ENCODE results near the gene KLHL29. TPM values are rescaled to one million over a fixed set of nuclear protein-coding genes. Genes with fewer than 3 reads are reported as not detected.

KLHL29 gene
- polyA plus RNA-seq, 3 donors, result 0.03 TPM; not detected in 2

GRCh38 chr2:23484275-23484674, 99.3 kb downstream of the KLHL29 start:
- H3K27me3 ChIP-seq (ENCODE audit: control insufficient read depth in 2 of 2, insufficient read depth in 2 of 2, low read length in 2 of 2), result peaks cover 0 to 5% of the 10 kb centered on the region in 2 donors
- H3K9ac ChIP-seq (ENCODE audit: insufficient read depth, low read length, poor library complexity, severe bottlenecking), result no peak overlapping the region
- no peaks in the 10 kb centered on the region for H3K4me1 ChIP-seq (ENCODE audit: control insufficient read depth in 1 of 2, insufficient read depth in 2 of 2, low read length in 2 of 2)
- H3K4me3 Mint-ChIP-seq, result no peak overlapping the region
- H3K4me2 ChIP-seq (replicated peaks; ENCODE audit: extremely low read depth, low read length, poor library complexity, severe bottlenecking), result no peak overlapping the region
- peaks cover 0 to 2% (median 0%) of the 10 kb centered on the region in 7 donors for H3K9me3 Mint-ChIP-seq
- no peaks in the 10 kb centered on the region for H3K36me3 Mint-ChIP-seq
- no peak overlapping the region for H2AFZ ChIP-seq (ENCODE audit: insufficient read depth, low read depth, low read length, poor library complexity, severe bottlenecking)
- no peak for TF ChIP-seq CTCF (IDR thresholded peaks at IDR 0.05)
- no peak overlapping the region for H3K4me3 ChIP-seq (replicated peaks in 1 of 3; ENCODE audit: low read depth in 2 of 3, low read length in 3 of 3)
- H3K27ac ChIP-seq (ENCODE audit: low read depth in 1 of 2, low read length in 2 of 2), result no peak overlapping the region
- no peak overlapping the region for H3K27ac Mint-ChIP-seq
- H4K20me1 ChIP-seq (ENCODE audit: insufficient read depth, low read length), result no peaks in the 10 kb centered on the region
- no peak for DNase-seq
- H3K9me3 ChIP-seq (replicated peaks in 1 of 2; ENCODE audit: control insufficient read depth in 1 of 2, insufficient read depth in 1 of 2, low read length in 2 of 2), result no peaks in the 10 kb centered on the region
- no peaks in the 10 kb centered on the region for H3K79me2 ChIP-seq (ENCODE audit: insufficient read depth, low read length)
- WGBS (ENCODE audit: insufficient coverage), result 76% methylated on average over 5 of the region's 8 CpGs
- H3K36me3 ChIP-seq (replicated peaks in 1 of 2; ENCODE audit: control insufficient read depth in 1 of 2, insufficient read depth in 2 of 2, low read length in 2 of 2), result no peaks in the 10 kb centered on the region
- intact Hi-C loops (cut with micrococcal nuclease), result no loop called here
- peaks cover 23 to 38% (median 24%) of the 10 kb centered on the region in 3 donors for H3K27me3 Mint-ChIP-seq (ENCODE audit: low read depth in 3 of 3)
- H3K4me1 Mint-ChIP-seq, result no peaks in the 10 kb centered on the region

GRCh38 chr2:23484767-23485166, 99.8 kb downstream of the KLHL29 start:
- Mint-ChIP-seq H3K36me3 (no peaks in the 10 kb centered on the region), H3K27me3 (ENCODE audit: low read depth in 3 of 3) (peaks cover 24 to 40% (median 28%) of the 10 kb centered on the region in 3 donors), H3K9me3 (peaks cover 0 to 4% (median 0%) of the 10 kb centered on the region in 7 donors), H3K27ac (peak overlapping the region in 1 of 7 donors; percentile 66), H3K4me1 (no peaks in the 10 kb centered on the region), H3K4me3 (no peak overlapping the region)
- TF ChIP-seq CTCF (IDR thresholded peaks at IDR 0.05), result no peak
- Histone ChIP-seq H2AFZ (ENCODE audit: insufficient read depth, low read depth, low read length, poor library complexity, severe bottlenecking) (no peak overlapping the region), H3K4me2 (replicated peaks; ENCODE audit: extremely low read depth, low read length, poor library complexity, severe bottlenecking) (no peak overlapping the region), H3K27me3 (ENCODE audit: control insufficient read depth in 2 of 2, insufficient read depth in 2 of 2, low read length in 2 of 2) (peaks cover 0 to 8% of the 10 kb centered on the region in 2 donors), H3K79me2 (ENCODE audit: insufficient read depth, low read length) (no peaks in the 10 kb centered on the region), H3K4me3 (replicated peaks in 1 of 3; ENCODE audit: low read depth in 2 of 3, low read length in 3 of 3) (no peak overlapping the region), H4K20me1 (ENCODE audit: insufficient read depth, low read length) (no peaks in the 10 kb centered on the region), H3K4me1 (ENCODE audit: control insufficient read depth in 1 of 2, insufficient read depth in 2 of 2, low read length in 2 of 2) (no peaks in the 10 kb centered on the region), H3K9me3 (replicated peaks in 1 of 2; ENCODE audit: control insufficient read depth in 1 of 2, insufficient read depth in 1 of 2, low read length in 2 of 2) (no peaks in the 10 kb centered on the region), H3K27ac (ENCODE audit: low read depth in 1 of 2, low read length in 2 of 2) (no peak overlapping the region), H3K9ac (ENCODE audit: insufficient read depth, low read length, poor library complexity, severe bottlenecking) (no peak overlapping the region), H3K36me3 (replicated peaks in 1 of 2; ENCODE audit: control insufficient read depth in 1 of 2, insufficient read depth in 2 of 2, low read length in 2 of 2) (no peaks in the 10 kb centered on the region)
- WGBS (ENCODE audit: insufficient coverage), result 70% methylated on average over 4 of the region's 5 CpGs
- intact Hi-C loops (cut with micrococcal nuclease), result no loop called here
- DNase-seq, result no peak
